GM19035 (cell line): Measurements from ENCODE around the gene SH3GLB1.
A peak's percentile ranks its signal among the peaks of the same experiment; 100 is the strongest.

Experiments used
- ATAC-seq: cut with Tn5 transposase; IDR thresholded peaks from one replicate; pipeline ENCODE4 v1.9.1; 2021; ENCODE audit not compliant: unreplicated experiment

The SH3GLB1 gene

DNA sequence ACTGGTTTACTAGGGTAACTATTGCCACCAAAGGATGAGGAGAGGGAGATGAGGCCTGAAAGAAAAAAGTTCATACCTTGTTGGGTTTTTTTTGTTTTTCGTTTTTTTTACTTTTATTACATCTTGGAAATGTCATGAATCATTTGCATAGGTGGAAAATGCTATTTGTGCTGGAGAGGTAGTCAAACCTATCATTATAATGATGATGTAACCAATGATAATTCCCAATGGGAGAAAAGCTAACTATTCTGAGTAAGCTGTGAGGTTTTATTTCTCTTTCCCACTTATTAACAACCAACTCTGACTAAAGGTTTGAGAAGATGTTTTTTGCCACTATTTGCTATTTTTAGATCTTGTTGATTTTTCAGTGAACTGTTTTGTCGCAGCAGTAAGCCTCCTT lies 29.0 kb downstream of the SH3GLB1 start:
- ATAC-seq: no peak

DNA sequence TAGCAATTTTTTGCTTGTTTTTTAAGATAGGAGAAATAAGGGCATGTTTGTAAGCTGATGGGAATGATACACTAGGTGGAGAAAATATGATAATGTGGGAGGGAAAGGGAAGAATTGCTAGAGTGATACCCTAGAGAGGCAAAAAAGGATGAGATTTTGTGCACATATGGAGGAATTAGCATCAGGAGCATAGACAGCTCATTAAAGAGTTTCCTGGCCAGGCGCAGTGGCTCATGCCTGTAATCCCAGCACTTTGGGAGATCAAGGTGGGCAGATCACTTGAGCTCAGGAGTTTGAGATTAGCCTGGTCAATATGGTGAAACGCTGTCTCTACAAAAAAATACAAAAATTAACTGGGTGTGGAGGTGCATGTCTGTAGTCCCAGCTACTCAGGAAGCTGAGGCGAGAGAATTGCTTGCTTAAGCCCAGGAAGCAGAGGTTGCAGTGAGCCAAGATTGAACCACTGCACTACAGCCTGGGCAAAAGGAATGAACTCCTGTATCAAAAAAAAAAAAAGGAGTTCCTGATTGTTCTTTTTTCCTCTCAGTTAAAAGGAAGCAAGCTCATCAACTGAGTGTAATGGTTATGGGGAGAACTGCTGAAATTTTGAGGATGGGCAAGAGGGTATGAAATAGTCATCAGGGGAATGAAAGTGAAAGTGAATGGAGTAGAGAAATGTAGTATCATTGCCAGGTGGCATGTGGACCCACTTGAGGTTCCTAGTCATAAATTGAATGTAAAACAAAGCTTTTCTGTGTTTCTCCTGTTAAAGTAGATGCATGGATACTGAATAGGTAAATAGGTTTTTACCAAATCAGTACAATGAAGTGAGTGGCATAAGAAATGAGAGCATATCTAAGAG lies 35.5 kb downstream of the SH3GLB1 start:
- ATAC-seq: peak; percentile 57

DNA sequence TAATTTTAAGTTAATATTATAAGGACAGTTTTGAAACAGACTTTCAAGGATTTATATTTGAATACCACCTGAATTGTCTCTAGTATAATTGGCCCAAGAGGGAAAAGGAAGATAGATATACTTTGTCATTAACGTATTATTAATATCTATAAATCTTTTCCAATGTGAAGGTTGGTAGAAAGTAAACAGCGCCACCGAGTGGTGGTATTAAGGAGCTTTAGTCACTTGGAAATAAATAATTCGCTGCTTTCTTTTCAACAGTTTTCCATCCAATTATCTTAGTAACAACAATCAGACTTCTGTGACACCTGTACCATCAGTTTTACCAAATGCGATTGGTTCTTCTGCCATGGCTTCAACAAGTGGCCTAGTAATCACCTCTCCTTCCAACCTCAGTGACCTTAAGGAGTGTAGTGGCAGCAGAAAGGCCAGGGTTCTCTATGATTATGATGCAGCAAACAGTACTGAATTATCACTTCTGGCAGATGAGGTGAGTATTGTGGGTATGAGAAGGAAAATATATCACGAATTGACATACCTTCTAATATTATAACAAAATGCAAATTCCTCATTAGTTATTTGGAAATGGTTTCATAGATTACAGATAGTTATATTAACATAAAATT lies 37.7 kb downstream of the SH3GLB1 start:
- no peak for ATAC-seq

DNA sequence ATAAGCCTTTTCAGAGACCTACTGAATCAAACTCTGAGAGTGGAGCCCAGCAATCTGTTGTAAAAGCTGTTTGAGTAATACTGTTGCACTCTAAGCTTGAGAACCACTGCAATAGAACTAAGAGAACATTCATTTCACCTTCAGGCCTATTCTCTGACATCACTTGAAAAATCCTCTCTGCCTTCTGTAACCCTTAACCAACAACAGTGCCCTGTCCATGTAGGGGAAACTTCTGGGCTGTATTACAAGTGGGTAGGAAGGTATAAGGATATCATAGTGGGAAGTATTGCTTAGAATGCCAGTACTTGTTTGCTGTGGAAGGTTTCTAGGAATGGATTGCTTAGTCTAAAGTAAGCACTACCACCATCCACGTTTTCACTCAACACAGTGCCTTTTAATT lies 42.9 kb downstream of the SH3GLB1 start:
- no peak for ATAC-seq

DNA sequence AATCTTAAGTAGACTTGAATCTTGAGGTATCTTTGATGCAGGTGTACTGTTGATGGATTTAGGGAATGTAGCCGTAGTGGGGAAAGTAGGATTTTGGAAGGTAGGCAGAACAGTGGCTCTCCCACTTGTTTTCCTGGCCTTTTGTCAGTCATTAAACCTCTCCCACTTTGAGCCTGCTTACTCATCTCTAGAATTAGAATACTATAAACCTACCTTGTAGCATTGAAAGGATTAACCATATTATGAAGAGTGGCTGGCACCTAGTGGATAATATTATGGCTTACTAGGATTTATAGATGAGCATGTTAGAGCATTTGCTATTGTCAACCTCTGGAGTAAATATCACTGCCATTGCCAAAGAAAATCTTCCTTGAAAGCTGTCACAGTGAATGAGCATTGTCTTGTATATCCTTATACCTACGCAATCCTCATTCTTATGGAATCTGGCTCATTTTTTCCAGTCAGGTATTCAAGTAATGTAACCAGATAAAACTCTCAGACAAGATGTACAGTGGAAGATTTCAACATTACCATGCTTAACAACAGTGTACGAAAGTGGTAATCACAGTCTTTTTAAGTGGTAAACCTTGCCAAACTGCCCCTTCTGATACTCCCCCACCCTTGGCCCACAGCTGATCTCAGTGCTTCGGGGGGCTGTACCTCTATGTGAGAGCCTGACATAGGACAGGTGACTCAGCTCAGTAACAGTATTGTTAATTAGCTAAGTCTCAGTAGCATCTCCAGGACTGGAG lies 44.4 kb downstream of the SH3GLB1 start:
- no peak for ATAC-seq

DNA sequence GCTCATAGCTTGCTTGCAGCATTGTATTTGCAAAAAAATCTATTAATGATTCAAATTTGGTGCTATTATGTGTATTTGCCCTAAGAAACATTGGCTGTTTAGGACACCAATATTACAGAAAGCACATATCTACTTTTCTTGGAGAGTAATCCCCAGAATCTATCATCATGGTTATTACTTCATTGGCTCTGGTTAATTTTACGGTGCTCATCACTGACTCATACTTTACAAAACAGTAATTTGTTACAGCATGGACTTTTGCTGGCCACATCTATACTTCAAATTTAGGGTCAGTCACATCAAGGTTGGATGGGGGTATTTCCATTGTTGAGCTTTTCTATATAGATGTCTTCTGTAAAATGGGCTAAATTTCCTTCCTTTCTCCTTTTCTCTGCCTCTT lies 45.7 kb downstream of the SH3GLB1 start:
- no peak for ATAC-seq

DNA sequence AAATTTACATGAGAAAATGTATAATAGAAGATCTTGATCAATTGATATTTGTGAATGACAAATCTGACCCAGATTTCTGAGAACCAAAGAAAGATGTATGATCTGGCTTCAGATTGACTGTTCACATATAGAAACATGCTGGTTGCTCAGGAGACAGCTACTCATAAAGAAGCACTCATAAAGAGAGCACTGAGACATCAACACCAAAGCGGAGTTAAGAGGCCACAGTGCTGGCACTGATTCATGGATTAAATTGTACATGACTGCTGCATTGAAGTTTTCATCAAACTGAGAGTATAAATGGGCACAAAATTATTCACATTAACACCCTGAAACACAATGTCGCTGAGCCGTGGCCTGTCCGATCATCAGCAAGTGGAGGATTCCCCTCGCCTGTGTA lies 46.2 kb downstream of the SH3GLB1 start:
- no peak for ATAC-seq

DNA sequence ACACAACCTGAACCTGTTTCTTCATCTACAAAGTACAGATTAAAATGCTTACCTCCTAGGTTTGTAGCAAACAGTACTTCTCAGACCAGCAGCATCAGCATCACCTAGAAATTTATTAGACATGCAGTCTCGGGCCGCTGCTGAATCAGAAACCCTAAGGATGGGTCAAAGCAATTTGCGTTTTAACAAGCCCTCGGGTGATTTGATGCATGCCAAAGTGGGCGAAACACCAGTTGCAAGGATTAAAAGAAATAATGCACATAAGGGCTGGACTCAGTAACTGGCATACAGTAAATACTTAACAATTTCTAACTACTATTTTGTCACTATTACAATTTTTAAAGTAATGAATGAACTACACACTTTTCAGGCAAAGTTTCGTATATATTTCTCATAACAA lies 47.5 kb downstream of the SH3GLB1 start:
- ATAC-seq: no peak

DNA sequence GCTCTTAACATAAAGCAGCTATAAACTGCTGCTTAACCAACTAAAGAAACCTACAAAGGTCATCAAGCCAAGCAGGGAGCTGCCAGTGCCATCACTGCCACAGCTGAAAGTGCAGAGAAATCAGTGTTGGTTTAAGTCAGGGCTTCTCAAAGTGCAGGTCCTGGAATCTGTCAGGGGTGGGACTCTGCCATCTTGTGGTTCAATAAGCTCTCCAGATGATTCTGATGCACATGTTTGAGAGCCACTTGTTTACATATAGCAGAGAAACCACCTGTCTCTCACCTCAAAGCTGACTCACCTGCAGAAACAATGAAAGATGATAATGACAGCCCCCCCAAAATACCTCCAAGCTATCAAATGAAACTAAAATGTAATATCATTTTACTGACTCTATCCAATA lies 49.3 kb downstream of the SH3GLB1 start:
- ATAC-seq: no peak

DNA sequence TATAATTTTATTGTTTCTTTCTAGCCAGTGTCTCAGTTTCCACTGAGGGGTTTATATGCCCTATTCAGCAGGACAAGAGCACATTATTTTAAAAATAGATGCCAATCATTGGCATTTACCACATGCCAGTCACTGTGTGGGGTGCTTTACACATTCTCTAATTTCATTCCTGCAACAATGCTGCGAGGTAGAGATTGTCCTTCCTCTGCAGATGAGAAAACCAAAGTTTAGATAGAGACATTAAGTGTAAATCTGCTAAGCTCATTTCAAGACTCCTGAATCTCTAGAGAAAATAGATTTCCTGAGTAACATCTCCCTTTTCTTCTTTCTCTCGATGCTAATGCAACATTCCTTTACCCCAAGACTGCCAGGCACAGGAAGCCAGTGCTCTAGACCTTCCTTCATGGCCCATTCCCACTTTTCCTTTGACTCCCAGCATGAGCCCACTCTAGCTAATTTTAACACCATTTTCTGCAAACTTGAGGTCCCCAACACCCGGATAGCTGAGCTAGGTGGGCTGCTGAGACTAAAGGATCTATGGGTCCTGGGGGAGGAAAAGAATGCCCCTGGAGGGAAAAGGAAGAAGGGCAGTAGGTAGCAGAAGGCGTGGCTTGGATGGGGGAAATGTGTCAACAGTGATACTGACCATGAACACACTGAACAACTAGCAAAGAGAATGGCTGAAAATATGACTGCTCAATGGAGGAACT lies 50.0 kb downstream of the SH3GLB1 start:
- ATAC-seq: no peak

DNA sequence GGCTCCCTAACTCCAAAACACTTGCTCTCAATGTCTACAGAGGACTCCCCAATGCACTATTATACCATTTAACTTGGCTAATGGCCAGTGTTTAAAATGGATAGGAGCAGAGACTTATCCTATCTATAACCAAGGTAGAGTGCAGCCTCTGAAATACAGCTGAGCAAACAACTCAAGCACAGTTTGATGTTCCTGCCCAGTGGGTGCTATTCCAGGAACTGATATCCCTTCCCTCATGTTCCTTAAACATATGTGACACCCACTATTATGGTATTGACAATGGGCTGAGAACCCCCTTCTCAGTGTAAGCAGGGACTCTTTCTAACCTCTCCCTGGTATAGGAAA lies 51.7 kb downstream of the SH3GLB1 start:
- no peak for ATAC-seq

DNA sequence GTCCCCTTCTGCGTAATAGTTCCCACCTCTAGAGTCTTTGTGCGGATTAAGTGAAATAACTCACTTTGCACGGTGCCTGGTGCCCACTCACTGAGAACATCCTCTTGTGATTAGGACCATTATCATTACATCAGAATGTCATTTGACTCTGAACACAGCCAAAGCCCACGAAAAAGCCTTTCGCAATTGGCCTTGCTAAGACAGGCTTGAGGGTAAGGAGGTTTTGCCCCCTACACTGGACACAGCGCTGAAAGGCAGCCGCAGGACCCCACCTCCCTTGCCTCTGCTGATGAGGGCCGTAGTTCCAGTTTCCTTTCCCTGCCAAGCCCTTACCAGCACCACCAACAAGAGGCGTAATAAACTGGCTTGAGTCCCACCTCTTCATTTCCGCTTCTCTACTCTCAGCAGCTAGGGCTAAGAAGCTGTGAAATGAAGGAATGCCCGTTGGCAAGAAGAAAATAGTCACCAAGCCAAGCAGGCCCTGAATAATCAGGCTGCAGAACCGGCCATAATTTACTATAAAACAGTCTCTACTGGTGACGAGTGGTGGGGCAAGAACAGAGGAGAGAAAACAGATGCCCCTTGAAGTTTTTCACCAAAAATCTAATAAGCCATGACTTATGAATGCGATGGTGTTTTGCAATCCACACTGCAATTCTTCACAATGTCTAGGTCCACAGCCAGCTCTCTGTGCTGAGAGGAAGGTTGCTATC lies 53.1 kb downstream of the SH3GLB1 start:
- ATAC-seq: no peak

DNA sequence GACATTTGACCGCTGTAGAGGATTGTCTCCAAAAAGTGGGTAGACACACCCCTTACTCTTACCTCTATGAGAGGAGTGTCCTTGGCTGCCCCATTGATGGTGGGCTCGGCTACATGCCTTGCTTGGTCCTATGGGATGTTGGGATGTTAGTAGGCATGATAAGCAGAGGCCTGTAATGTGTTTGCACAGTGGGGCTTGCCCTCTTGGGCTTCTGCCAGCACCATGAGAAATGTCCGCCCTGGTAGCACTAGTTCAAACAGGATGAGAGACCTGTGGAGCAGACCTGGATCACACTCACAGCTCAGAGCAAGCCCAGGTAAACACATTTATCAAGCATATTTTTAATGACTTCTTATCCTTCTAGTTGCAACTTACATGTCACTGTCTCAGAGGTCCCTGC lies 54.2 kb downstream of the SH3GLB1 start:
- ATAC-seq: no peak

DNA sequence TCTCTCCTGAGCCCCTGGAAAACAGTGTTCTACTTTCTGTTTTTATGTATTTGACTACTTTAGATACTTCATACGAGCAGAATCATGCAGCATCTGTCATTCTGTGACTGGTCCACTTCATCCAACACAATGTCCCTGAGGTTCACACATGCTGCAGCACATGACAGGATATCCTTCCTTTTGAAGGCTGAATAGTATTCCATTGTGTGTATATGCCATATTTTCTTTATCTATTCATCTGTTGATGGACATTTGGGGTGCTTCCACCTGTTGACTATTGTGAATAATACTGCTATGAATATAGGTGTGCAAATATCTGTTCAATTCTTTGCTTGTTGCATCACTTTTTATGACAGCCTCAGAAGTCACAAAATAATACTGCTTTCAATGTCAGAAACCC lies 55.8 kb downstream of the SH3GLB1 start:
- ATAC-seq: no peak

DNA sequence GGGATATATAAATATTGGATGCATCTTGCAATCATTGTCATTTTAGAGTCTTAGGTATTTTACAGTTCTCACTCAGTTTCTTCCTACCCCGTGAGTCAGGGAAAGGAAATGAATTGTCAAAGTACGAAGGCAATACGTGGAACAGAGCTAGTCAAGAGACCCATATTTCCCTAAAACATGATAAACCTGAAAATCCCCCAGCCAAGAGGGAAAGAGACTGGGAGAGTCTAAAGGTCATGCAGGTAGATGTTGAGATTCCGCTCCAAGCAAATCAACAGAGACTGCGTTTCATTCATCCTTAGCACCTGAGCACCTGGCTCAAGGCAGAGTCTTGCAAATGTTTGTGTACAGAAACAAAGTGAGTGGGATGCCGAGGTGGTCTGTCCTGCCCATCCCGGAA lies 58.0 kb downstream of the SH3GLB1 start:
- no peak for ATAC-seq

DNA sequence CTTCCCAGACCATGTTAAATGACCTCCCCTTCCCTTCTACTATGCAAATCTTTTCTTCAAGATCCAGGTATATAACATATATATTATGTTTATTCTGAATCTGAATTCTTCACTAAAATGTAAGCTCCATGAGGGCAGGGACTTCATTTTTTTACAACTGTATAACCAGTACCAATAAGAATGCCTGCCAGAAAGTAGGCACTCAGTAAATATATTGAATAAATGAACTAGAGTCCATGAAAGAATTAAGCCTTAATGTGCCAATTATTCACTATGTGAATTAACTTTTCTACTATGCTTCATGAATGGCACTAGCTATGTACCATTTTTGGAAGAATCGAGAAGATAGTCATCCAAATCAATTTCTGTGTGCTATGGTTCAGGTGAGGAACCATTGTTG lies 60.1 kb downstream of the SH3GLB1 start:
- ATAC-seq: no peak

DNA sequence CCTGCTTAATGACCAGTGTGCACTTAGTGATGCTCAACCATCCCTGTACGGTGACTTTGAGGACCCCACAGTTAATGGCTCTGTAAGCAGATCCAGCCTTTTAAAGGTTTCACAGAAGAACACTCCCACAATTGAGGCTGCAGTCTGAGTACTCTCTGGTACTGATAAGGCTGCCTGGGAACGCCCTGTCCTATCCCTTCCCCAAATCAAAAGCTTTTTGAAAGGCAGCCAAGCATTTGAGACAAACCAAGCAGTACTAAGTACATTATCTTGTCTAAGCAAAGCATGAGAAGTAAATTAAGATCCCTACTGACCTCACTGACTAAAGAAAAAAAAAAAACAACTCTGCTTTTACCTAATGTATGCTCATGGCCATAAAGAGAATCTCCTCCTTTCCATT lies 60.7 kb downstream of the SH3GLB1 start:
- ATAC-seq: no peak

DNA sequence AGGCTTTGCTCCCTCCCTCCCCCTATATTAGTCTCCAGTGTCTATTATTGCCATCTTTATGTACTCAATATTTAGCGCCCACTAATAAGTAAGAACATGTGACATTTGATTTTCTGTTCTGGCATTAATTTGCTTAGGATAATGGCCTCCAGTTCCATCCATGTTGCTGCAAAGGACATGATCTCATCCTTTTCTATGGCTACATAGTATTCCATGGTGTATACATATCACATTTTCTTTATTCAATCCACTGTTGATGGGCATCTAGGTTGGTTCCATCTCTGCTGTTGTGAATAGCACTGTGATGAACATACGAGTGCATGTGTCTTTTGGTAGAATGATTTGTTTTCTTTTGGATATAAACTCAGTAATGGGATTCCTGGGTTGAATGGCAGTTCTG lies 61.3 kb downstream of the SH3GLB1 start:
- ATAC-seq: no peak

DNA sequence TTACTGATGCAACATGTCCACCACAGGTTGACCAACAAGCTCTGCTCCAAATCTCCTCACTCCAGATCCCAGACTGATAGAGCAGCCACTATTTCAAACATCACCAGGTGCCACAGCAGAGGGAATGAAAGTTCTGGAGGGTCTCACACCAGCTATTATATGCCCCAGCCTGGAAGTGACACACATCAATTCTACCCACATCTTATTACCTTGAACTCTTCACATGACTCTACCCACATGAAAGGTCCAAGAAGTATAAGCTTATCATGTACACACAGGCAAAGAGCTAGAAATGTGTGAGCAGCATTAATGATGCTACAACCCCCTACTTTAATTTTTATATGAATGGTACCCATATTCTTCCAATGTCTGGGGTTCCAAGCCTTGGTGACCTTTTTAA lies 64.2 kb downstream of the SH3GLB1 start:
- no peak for ATAC-seq

DNA sequence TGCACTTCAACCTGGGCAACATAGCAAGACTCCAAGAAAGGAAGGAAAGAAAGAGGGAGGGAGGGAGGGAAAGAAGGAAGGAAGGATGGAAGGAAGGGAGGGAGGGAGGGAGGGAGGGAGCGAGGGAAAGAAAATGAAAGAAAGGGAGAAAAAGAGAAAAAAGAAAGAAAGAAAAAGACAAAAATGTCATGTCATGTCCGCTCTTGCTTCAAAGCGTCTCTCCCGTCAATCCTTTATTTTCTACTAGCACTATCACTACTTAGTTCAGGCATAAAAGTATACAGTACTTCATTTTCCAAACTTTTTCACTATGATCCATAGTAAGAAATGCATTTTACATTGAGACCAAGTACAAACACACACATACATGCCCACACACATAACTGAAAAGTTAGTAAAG lies 64.7 kb downstream of the SH3GLB1 start:
- no peak for ATAC-seq
